Stimulated activated CD8-positive, alpha-beta memory T cell treated with anti-CD3 and anti-CD28 coated beads, Interleukin-7, amount 100 ng/mL, for 1 hour (primary cell): ENCODE measurements around the gene PCNX4.

Experiments used
- DNase-seq, 2 donors: peaks; one replicate each; pipeline ENCODE4 v3.0.0-alpha.2; 2020; ENCODE audit warnings: low read depth in 2 of 2

Gene PCNX4

GRCh38 chr14:60206249-60206670 lies 114.5 kb downstream of the PCNX4 start:
- DNase-seq = no peak

- DNase-seq = no peak
These were observed 115.3 kb downstream of the PCNX4 start for GRCh38 chr14:60206837-60207533.

GRCh38 chr14:60210703-60211102 lies 119.0 kb downstream of the PCNX4 start:
- no peak for DNase-seq

GRCh38 chr14:60211153-60211552 lies 119.4 kb downstream of the PCNX4 start:
- no peak for DNase-seq

- DNase-seq = no peak
These were observed 121.0 kb downstream of the PCNX4 start for GRCh38 chr14:60212503-60213371.

GRCh38 chr14:60214003-60214402 lies 122.3 kb downstream of the PCNX4 start:
- DNase-seq = no peak

GRCh38 chr14:60214415-60215126 lies 122.8 kb downstream of the PCNX4 start:
- DNase-seq = no peak

GRCh38 chr14:60215127-60215444 lies 123.4 kb downstream of the PCNX4 start:
- DNase-seq = no peak

GRCh38 chr14:60215520-60216420 lies 124.0 kb downstream of the PCNX4 start:
- no peak for DNase-seq

GRCh38 chr14:60217713-60218112 lies 126.0 kb downstream of the PCNX4 start:
- no peak for DNase-seq
